ENCODE measurements around the gene IFNAR1.
"Not testable (repeated sequence)": the region's sequence is repeated elsewhere in the genome, so short reads cannot be mapped to it uniquely, and the experiment has no call there.

Gene IFNAR1

GRCh38 chr21:33302796-33303195 lies 22.0 kb upstream of the IFNAR1 start:
- Histone ChIP-seq H3K4me3 (no peak overlapping the region), H3K27ac (no peak overlapping the region)

DNA sequence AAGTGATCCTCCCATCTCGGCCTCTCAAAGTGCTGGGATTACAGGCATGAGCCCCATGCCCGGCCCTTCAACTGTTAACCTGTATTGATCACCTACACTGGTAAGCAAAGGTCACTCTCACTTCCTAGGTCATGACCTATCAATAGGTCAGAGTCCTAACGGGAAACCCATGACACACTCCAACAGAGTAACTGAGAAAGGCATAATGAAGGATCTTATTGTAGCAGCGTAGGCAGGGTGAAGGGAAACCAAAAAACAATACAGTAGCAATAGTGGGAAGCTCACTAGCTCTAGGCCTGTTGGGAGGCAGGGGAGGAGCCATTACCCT lies 19.5 kb upstream of the IFNAR1 start:
- Histone ChIP-seq H3K27ac (no peak overlapping the region), H3K4me3 (no peak overlapping the region)

GRCh38 chr21:33305938-33306337 lies 18.8 kb upstream of the IFNAR1 start:
- Histone ChIP-seq H3K27ac (no peak overlapping the region), H3K4me3 (no peak overlapping the region)

DNA sequence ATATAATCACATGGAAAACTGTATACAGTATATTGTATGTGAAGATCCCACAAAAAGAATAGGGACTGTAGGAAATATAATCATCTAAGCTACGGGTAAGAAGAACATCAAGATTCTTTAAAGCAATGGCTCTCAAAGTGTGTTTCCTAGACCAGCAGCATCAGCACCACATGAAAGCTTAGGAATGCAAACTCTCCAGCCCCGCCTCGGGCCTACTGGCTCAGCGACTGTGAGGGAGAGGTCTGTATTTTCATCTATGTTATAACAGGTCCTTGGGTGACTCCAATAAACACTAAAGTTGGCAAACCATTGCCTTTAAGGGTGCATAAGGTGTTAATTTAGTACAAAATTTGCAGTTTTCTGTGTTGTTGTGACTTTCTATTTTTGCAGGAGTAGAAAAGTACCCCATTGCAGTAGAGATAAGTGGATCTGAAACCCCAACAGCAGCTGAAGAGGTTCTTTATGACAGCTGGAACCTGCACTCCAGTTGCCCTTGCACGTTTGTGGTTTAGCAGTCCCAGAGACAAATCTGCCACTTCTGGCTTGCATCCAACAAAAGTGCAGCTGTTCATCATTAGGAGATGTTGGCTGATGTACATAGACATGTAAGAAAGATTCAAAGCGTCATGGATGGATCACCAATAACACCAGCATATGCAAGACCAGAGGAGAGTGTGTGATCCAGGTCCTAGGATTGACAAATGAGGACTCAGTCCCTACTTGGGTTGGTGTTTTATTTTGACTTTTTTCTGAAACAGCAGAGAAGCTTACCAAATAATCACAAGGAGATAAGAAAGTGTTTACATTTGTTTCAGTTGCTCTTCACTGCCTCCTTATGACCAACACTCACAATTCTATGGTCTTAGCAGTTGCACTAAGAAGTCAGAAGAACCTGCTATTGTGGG lies 15.9 kb upstream of the IFNAR1 start:
- no peak overlapping the region for H3K4me3 ChIP-seq
- no peak overlapping the region for H3K27ac ChIP-seq

DNA sequence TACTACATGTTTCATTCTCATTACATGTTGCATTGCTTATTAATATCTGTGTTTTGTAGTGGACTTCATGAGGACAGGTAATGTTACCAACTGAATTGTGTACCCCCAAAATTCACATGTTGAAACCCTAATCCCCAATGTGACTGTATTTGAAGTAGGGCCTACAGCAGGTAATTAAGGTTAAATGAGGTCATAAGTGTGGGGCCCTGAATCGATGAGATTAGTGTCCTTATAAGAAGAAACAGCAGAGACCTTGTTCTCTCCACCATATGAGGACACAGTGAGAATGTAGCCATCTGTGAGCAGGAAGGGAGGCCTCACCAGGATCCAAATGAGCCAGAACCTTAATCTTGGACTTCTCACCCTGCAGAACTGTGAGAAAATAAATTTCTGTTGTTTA lies 15.0 kb upstream of the IFNAR1 start:
- Histone ChIP-seq H3K27ac (no peak overlapping the region), H3K4me3 (no peak overlapping the region)

DNA sequence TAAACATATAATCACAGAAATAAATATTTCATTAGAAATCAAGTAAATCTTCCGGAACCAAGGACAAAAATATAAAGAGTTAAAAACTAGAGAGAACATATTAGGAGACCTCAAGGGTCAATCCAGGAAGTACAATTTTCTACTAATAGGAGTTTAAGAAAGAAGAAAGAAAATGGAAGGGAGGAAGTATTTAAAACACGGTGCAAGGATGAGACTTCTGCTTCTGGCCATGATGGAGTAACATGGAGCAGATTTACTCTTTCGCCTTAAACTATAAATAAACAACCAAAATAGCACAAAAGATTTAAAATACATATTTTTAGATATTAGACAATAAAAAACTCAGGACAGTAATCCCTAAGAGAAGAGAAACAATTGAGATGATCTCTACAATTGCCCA lies 12.6 kb upstream of the IFNAR1 start:
- Histone ChIP-seq H3K27ac (no peak overlapping the region), H3K4me3 (no peak overlapping the region)

GRCh38 chr21:33313183-33313582 lies 11.6 kb upstream of the IFNAR1 start:
- H3K4me3 ChIP-seq, result no peak overlapping the region
- H3K27ac ChIP-seq, result no peak overlapping the region

GRCh38 chr21:33313611-33314010 lies 11.2 kb upstream of the IFNAR1 start:
- H3K27ac ChIP-seq, result no peak overlapping the region
- H3K4me3 ChIP-seq, result no peak overlapping the region

DNA sequence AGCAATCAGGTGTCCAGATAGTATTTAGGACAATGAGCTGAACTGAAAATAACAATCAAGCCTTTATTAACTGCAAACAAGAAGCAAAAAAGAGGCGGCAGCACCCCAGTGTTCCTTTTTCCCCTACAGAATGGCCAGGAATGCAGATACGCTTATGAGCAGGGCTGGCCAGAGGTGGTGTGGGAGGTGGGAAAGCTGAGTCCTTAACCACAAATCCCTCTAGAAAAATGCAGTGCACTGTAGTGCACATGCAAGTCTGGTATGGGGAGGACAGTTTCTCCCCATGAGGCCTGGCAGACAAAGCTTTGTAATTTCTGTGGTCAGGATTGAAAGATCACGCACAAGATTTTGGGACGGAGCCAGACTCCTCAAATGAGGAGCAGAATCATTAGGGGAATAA lies 10.7 kb upstream of the IFNAR1 start:
- Histone ChIP-seq H3K27ac (no peak overlapping the region), H3K4me3 (no peak overlapping the region)

- no peak overlapping the region for H3K27ac ChIP-seq
Measured at GRCh38 chr21:33315946-33316710, 8.6 kb upstream of the IFNAR1 start.

GRCh38 chr21:33317145-33317544 lies 7.6 kb upstream of the IFNAR1 start:
- Histone ChIP-seq H3K27ac (peak overlapping the region in 2 of 21 experiments; percentile 7 to 49), H3K4me3 (no peak overlapping the region)

More at GRCh38 chr21:33315946-33316710, 8.6 kb upstream of the IFNAR1 start:
- no peak overlapping the region for H3K4me3 ChIP-seq

GRCh38 chr21:33317786-33318486 lies 6.8 kb upstream of the IFNAR1 start:
- Histone ChIP-seq H3K27ac (peak overlapping the region in 2 of 21 experiments; percentile 7 to 49), H3K4me3 (no peak overlapping the region)

GRCh38 chr21:33321005-33321404 lies 3.8 kb upstream of the IFNAR1 start:
- not testable (repeated sequence) for H3K27ac ChIP-seq, H3K4me3 ChIP-seq

DNA sequence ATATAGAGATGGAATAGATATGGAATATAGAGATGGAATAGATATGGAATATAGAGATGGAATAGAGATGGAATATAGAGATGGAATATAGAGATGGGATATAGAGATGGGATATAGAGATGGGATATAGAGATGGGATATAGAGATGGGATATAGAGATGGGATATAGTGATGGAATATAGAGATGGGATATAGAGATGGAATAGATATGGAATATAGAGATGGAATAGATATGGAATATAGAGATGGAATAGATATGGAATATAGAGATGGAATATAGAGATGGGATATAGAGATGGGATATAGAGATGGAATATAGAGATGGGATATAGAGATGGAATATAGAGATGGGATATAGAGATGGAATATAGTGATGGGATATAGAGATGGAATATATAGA lies 1.2 kb upstream of the IFNAR1 start:
- Histone ChIP-seq H3K27ac (peak overlapping the region in 2 of 21 experiments; percentile 99), H3K4me3 (peak overlapping the region in 3 of 7 experiments; percentile 76 to 100 (median 91))

GRCh38 chr21:33325222-33326067 lies 675 bp downstream of the IFNAR1 start:
- Histone ChIP-seq H3K27ac (peak overlapping the region; percentile 89 to 100 (median 98)), H3K4me3 (peak overlapping the region; percentile 76 to 100 (median 87))

DNA sequence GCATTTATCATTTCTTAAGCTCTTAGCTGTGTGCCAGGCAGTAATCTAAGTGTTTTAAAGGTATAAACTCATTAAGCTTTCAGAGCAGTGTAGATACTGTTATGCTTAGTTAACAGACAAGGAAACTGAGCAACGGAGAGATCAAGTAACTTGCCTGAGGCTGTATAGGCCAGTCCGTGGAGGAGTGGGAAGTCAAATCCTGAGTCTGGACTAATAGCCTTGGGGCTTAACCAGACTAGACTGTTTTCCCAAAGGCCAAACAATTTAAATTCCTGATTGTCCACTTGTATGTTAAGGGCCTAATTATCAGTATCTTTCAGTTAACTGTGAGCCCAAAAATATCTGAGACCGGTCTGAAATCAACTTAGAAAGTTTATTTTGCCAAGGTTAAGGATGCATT lies 2.6 kb downstream of the IFNAR1 start:
- Histone ChIP-seq H3K4me3 (no peak overlapping the region), H3K27ac (no peak overlapping the region)

- H3K27ac ChIP-seq, result no peak overlapping the region
- no peak overlapping the region for H3K4me3 ChIP-seq
Measured at GRCh38 chr21:33327792-33328433, 3.1 kb downstream of the IFNAR1 start.

- Histone ChIP-seq H3K27ac (peak overlapping the region in 1 of 21 experiments; percentile 8), H3K4me3 (no peak overlapping the region)
Measured at GRCh38 chr21:33330726-33331125, 6.0 kb downstream of the IFNAR1 start.

GRCh38 chr21:33332143-33332542 lies 7.4 kb downstream of the IFNAR1 start:
- Histone ChIP-seq H3K27ac (peak overlapping the region in 1 of 21 experiments; percentile 27), H3K4me3 (no peak overlapping the region)

Measured in skin epidermis (tissue), 12 donors.